GM19397 (cell line): ENCODE results near the gene GRIK3.

Experiments
- ATAC-seq: cut with Tn5 transposase; IDR thresholded peaks from one replicate; pipeline ENCODE4 v1.9.1; 2021; ENCODE audit warnings: mild to moderate bottlenecking, moderate library complexity; ENCODE audit not compliant: unreplicated experiment

Gene GRIK3

DNA sequence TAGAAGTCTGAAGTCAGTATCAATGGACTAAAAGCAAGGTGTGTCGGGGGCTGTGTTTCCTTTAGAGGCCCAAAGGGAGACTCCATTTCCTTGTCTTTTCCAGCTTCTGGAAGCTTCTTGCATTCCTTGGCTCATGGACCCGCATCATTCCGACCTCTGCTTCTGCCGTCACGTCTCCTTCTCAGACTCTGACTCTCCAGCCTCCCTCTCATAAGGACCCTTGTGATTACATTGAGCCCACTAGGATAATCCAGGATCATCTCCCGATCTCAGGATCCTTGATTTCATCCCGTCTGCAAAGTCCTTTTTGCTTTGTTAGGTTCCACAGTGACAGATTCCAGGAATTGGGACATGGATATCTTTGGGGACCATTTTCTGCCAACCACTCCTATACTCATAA, 285.8 kb downstream of the GRIK3 start:
- no peak for ATAC-seq
